Fibroblast of pulmonary artery (primary cell): ENCODE measurements around the gene UBE2M.

Experiments used
- DNase-seq: peaks from one replicate; pipeline ENCODE4 v3.0.0-alpha.2; 2010; ENCODE audit warnings: low read depth
- H3K4me3 ChIP-seq: replicated peaks from 2 replicates; pipeline ENCODE4 v1.5.1; 2011; ENCODE audit warnings: low read depth, mild to moderate bottlenecking, control low read depth, low read length, moderate library complexity
- CTCF ChIP-seq: IDR thresholded peaks from 2 replicates; pipeline ENCODE4 v1.5.1; 2011; ENCODE audit warnings: mild to moderate bottlenecking, control low read depth, low read length, inconsistent platforms; ENCODE audit errors: missing control alignments

UBE2M gene

GRCh38 chr19:58569191-58569942 is 11.0 kb upstream of the UBE2M start:
- TF ChIP-seq CTCF: no peak
- no peak overlapping the region for H3K4me3 ChIP-seq
- DNase-seq: no peak

DNA sequence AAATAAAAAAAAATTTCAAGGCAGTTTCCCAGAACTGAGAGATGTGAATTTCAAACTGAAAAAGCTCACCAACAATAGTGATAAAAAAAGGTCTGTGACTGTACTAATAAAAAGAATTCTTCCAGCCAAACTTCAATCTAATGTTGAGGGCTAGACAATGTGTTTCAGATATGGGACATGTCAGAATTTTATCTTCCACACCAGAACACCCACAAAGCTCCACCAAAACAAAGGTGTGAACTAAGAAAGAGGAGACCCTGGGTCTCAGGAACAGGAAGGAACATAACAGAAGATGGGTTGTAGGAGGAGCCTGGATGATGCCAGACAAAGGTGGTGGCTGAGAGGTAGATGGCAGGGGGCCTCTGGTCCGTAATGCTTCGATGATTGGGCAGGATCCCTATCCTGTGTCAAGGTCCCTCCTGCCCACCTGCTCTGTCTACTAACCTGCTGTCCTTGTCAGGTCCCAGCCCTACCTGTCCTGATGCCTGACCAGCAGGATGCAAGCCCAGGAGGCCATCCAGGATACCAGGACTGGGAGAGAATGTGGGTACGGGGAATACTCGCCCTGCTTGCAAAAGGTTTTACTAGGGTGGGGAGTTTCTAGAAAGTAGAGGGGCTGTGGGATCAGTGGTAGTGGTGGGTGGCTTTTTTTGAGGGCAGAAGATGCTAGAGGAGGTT is 10.2 kb upstream of the UBE2M start:
- DNase-seq: no peak
- TF ChIP-seq CTCF: no peak
- no peak overlapping the region for H3K4me3 ChIP-seq

GRCh38 chr19:58566989-58567388 is 8.6 kb upstream of the UBE2M start:
- DNase-seq: no peak
- TF ChIP-seq CTCF: no peak

DNA sequence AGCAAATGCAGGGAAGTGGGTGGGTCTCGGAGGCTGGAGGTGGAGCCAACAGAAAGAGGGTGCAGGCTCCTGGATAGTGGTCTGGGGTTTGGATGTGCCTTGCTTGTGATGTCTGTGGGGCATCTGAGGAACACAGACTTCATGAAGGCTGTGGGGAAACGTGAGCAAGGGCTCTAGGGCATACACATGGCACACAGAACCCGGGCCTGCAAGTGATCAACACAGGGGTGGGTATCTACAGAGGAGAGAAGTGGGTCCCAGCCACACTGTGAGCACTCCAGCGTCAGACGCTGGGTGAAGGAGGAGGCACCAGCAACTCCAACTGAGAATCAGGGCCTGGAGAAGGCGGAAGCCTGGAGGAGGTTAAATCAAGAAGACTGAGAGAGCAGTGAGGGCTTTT is 5.4 kb upstream of the UBE2M start:
- no peak overlapping the region for H3K4me3 ChIP-seq
- no peak for TF ChIP-seq CTCF
- no peak for DNase-seq

More at GRCh38 chr19:58566989-58567388, 8.6 kb upstream of the UBE2M start:
- H3K4me3 ChIP-seq: no peak overlapping the region

DNA sequence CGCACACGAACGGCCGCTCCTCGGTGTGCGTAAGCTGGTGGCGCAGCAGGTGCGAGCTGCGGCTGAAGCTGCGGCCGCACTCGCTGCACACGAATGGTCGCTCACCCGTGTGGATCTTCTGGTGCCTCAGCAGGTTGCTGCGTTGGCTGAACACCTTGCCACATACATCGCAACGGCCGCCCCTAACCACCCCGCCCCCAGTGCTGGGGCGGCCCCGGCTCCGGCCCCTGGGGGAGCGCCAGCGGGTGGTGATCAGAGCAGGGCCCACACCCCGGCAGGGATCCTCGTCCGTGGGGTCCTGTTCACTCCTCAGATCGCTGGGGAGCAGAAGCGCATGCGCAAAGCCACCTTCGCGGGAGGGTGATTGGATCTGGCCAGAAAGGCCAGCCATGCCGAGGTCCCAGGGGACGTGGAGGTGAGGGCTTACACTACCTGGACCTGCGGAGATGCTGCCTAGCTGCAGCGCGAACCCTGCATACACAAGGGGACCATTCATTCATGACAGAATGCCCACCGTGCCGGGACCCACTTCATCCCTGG is 4.7 kb upstream of the UBE2M start:
- TF ChIP-seq CTCF: no peak
- DNase-seq: peak; percentile 26

DNA sequence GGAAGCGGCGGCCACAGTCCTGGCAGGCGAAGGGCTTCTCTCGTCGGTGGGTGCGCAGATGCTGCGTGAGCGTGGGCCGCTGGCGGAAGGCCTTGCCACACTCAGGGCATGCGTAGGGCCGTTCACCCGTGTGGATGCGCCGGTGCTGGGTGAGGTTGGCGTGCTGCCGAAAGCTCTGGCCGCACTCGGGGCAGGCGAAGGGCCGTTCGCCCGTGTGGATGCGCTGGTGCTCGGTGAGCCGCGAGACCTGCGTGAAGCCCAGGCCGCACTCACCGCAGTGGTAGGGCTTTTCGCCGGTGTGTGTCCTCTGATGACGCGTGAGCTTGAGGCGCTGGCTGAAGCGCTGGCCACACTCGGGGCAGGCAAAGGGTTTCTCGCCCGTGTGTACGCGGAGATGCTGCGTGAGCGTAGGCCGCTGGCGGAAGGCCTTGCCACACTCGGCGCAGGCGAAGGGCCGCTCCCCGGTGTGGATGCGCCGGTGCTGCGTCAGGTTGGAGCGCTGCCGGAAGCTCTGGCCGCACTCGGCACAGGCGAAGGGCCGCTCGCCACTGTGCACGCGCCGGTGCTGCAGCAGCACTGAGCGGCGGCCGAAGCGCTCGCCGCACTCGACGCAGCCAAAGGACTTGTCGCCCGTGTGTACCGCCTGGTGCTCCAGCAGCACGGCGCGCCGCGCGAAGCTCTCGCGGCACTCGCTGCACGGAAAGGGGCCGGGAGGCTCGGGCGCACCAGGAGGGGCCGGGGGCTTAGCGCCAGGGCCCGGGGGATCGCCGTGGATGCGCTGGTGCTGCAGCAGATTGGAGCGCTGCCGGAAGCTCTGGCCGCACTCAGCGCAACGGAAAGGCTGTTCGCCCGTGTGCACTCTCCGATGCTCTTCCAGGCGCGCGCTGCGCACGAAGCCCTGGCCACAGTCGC is 4.0 kb upstream of the UBE2M start:
- H3K4me3 ChIP-seq: peak overlapping the region; percentile 37
- TF ChIP-seq CTCF: no peak
- DNase-seq: peak; percentile 50

More for the DNA sequence above, 4.7 kb upstream of the UBE2M start:
- peak overlapping the region; percentile 37 for H3K4me3 ChIP-seq
